ENCODE results near the gene RLF. TPM values are rescaled to one million over a fixed set of nuclear protein-coding genes. Genes with fewer than 3 reads are reported as not detected.

RLF gene
- total and polyA plus RNA-seq, 2 donors (not counting 1 experiment from before 2014, with no cell fraction given), result 12.4 to 20.8 TPM

DNA sequence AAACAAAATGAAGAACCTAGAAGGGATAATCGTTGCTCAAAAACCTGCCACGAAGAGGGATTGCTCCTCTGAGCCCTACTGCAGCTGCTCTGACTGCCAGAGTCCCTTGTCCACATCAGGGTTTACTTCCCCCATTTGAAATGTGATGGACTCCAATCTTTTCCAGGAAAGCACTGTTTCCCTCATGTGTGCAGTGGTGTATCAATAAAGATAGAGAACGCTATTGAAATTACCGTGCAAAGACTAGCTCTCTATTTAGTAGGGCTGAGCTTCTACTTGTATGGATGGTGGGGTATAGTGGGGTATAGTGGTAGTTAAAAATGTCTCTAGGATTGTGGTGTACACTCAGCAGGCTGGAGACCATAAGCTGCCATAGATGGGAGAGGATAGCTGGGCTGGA, 90.3 kb downstream of the RLF start:
- H3K9me3 ChIP-seq (ENCODE audit: control insufficient read depth, insufficient read depth, low read depth, low read length), result no peaks in the 10 kb centered on the region
- no peak overlapping the region for H3K4me2 ChIP-seq (ENCODE audit: extremely low read depth, insufficient read depth, low read length)
- H3K27me3 ChIP-seq (ENCODE audit: control insufficient read depth, insufficient read depth, low read length), result no peaks in the 10 kb centered on the region
- H3K4me1 ChIP-seq (ENCODE audit: control insufficient read depth, extremely low read depth, insufficient read depth, low read length), result no peaks in the 10 kb centered on the region
- H3K4me3 ChIP-seq (replicated peaks in 1 of 4; ENCODE audit: control extremely low read depth in 1 of 4, insufficient read depth in 1 of 4, low read depth in 3 of 4, low read length in 4 of 4), result no peak overlapping the region
- no peak overlapping the region for H2AFZ ChIP-seq (ENCODE audit: low read length)
- peaks cover 8% of the 10 kb centered on the region for H3K79me2 ChIP-seq (ENCODE audit: control insufficient read depth, insufficient read depth, low read length)
- no peaks in the 10 kb centered on the region for H4K20me1 ChIP-seq (ENCODE audit: control insufficient read depth, extremely low read depth, insufficient read depth, low read length)
- TF ChIP-seq CTCF (conservative IDR thresholded peaks at IDR 0.05 in 1 of 2, IDR thresholded peaks at IDR 0.05 in 1 of 2; ENCODE audit: low read depth in 1 of 2, low read length in 2 of 2), result no peak
- TF ChIP-seq EZH2 (IDR thresholded peaks at IDR 0.05; ENCODE audit: low read length, missing control alignments), result no peak
- no peak for DNase-seq (ENCODE audit: low read depth in 2 of 2)
- no peak overlapping the region for H3K27ac ChIP-seq (ENCODE audit: insufficient read depth, low read length)
- H3K36me3 ChIP-seq (ENCODE audit: control insufficient read depth, insufficient read depth, low read length), result no peaks in the 10 kb centered on the region
- no peak overlapping the region for H3K9ac ChIP-seq (ENCODE audit: insufficient read depth, low read length)

DNA sequence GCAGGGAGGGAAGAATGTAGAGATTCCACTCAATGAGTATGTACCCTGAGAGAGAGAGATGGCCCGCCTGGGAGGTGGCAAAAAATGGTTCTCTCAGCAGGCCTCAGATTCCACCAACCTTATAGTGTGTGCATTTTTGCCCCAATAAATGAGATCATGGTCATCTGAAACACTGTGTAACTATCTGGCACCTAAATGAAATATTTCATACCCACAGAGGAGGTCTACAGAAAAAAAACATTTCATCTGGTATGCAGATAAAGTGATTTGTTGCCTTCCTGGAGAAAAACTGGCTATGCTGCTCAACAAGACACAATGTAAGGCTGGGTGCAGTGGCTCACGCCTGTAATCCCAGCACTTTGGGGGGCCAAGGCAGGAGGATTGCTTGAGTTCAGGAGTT, 91.4 kb downstream of the RLF start:
- Histone ChIP-seq H3K4me2 (ENCODE audit: extremely low read depth, insufficient read depth, low read length) (no peak overlapping the region), H3K9ac (ENCODE audit: insufficient read depth, low read length) (no peak overlapping the region), H2AFZ (ENCODE audit: low read length) (no peak overlapping the region), H3K9me3 (ENCODE audit: control insufficient read depth, insufficient read depth, low read depth, low read length) (no peaks in the 10 kb centered on the region), H3K79me2 (ENCODE audit: control insufficient read depth, insufficient read depth, low read length) (peaks cover 17% of the 10 kb centered on the region), H3K27me3 (ENCODE audit: control insufficient read depth, insufficient read depth, low read length) (no peaks in the 10 kb centered on the region), H3K27ac (ENCODE audit: insufficient read depth, low read length) (no peak overlapping the region), H3K4me3 (replicated peaks in 1 of 4; ENCODE audit: control extremely low read depth in 1 of 4, insufficient read depth in 1 of 4, low read depth in 3 of 4, low read length in 4 of 4) (no peak overlapping the region), H3K36me3 (ENCODE audit: control insufficient read depth, insufficient read depth, low read length) (no peaks in the 10 kb centered on the region), H4K20me1 (ENCODE audit: control insufficient read depth, extremely low read depth, insufficient read depth, low read length) (no peaks in the 10 kb centered on the region), H3K4me1 (ENCODE audit: control insufficient read depth, extremely low read depth, insufficient read depth, low read length) (peaks cover 2% of the 10 kb centered on the region)
- peak in 1 of 2 donors; percentile 62 for DNase-seq (ENCODE audit: low read depth in 2 of 2)
- TF ChIP-seq EZH2 (IDR thresholded peaks at IDR 0.05; ENCODE audit: low read length, missing control alignments) (no peak), CTCF (conservative IDR thresholded peaks at IDR 0.05 in 1 of 2, IDR thresholded peaks at IDR 0.05 in 1 of 2; ENCODE audit: low read depth in 1 of 2, low read length in 2 of 2) (no peak)

GRCh38 chr1:40255231-40255630, 94.0 kb downstream of the RLF start:
- Histone ChIP-seq H3K9me3 (ENCODE audit: control insufficient read depth, insufficient read depth, low read depth, low read length) (no peaks in the 10 kb centered on the region), H3K4me3 (replicated peaks in 1 of 4; ENCODE audit: control extremely low read depth in 1 of 4, insufficient read depth in 1 of 4, low read depth in 3 of 4, low read length in 4 of 4) (no peak overlapping the region), H2AFZ (ENCODE audit: low read length) (no peak overlapping the region), H3K4me2 (ENCODE audit: extremely low read depth, insufficient read depth, low read length) (no peak overlapping the region), H3K4me1 (ENCODE audit: control insufficient read depth, extremely low read depth, insufficient read depth, low read length) (peaks cover 2% of the 10 kb centered on the region), H4K20me1 (ENCODE audit: control insufficient read depth, extremely low read depth, insufficient read depth, low read length) (no peaks in the 10 kb centered on the region), H3K27ac (ENCODE audit: insufficient read depth, low read length) (no peak overlapping the region), H3K27me3 (ENCODE audit: control insufficient read depth, insufficient read depth, low read length) (no peaks in the 10 kb centered on the region), H3K36me3 (ENCODE audit: control insufficient read depth, insufficient read depth, low read length) (peaks cover 1% of the 10 kb centered on the region), H3K79me2 (ENCODE audit: control insufficient read depth, insufficient read depth, low read length) (peaks cover 34% of the 10 kb centered on the region), H3K9ac (ENCODE audit: insufficient read depth, low read length) (no peak overlapping the region)
- DNase-seq (ENCODE audit: low read depth in 2 of 2), result no peak
- TF ChIP-seq EZH2 (IDR thresholded peaks at IDR 0.05; ENCODE audit: low read length, missing control alignments) (no peak), CTCF (conservative IDR thresholded peaks at IDR 0.05 in 1 of 2, IDR thresholded peaks at IDR 0.05 in 1 of 2; ENCODE audit: low read depth in 1 of 2, low read length in 2 of 2) (no peak)

Data from fibroblast of lung (primary cell).